ENCODE data around the gene PTPRE.

Gene PTPRE

GRCh38 chr10:127896590-127896989 is 10.3 kb upstream of the PTPRE start:
- Histone ChIP-seq H3K79me2 (ENCODE audit: control insufficient read depth, low read length) (no peaks in the 10 kb centered on the region), H3K4me3 (ENCODE audit: low read length) (no peak overlapping the region), H3K4me1 (ENCODE audit: control insufficient read depth, low read length) (no peaks in the 10 kb centered on the region), H4K20me1 (ENCODE audit: control insufficient read depth, insufficient read depth, low read depth, low read length) (no peaks in the 10 kb centered on the region), H3K9me3 (ENCODE audit: control insufficient read depth, insufficient read depth, low read length) (no peaks in the 10 kb centered on the region), H3K27ac (ENCODE audit: low read depth, low read length) (no peak overlapping the region), H3K27me3 (ENCODE audit: control insufficient read depth, low read length) (peaks cover 6% of the 10 kb centered on the region; the same call in 1 of the 2 replicates), H3F3A (ENCODE audit: control insufficient read depth, insufficient read depth) (no peaks in the 10 kb centered on the region), H3K9me2 (replicated peaks; ENCODE audit: control insufficient read depth, low read length) (no peaks in the 10 kb centered on the region), H3K36me3 (ENCODE audit: control insufficient read depth, low read length) (no peaks in the 10 kb centered on the region), H3K4me2 (ENCODE audit: low read length) (no peak overlapping the region)
- TF ChIP-seq, protein P1, sequence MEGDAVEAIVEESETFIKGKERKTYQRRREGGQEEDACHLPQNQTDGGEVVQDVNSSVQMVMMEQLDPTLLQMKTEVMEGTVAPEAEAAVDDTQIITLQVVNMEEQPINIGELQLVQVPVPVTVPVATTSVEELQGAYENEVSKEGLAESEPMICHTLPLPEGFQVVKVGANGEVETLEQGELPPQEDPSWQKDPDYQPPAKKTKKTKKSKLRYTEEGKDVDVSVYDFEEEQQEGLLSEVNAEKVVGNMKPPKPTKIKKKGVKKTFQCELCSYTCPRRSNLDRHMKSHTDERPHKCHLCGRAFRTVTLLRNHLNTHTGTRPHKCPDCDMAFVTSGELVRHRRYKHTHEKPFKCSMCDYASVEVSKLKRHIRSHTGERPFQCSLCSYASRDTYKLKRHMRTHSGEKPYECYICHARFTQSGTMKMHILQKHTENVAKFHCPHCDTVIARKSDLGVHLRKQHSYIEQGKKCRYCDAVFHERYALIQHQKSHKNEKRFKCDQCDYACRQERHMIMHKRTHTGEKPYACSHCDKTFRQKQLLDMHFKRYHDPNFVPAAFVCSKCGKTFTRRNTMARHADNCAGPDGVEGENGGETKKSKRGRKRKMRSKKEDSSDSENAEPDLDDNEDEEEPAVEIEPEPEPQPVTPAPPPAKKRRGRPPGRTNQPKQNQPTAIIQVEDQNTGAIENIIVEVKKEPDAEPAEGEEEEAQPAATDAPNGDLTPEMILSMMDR (IDR thresholded peaks at IDR 0.05; ENCODE audit: low read depth, low read length, poor library complexity, severe bottlenecking), result no peak
- TF ChIP-seq EZH2phosphoT487 (IDR thresholded peaks at IDR 0.05; ENCODE audit: borderline replicate concordance, low read length), result no peak

GRCh38 chr10:127897177-127897576 is 9.7 kb upstream of the PTPRE start:
- Histone ChIP-seq H4K20me1 (ENCODE audit: control insufficient read depth, insufficient read depth, low read depth, low read length) (no peaks in the 10 kb centered on the region), H3F3A (ENCODE audit: control insufficient read depth, insufficient read depth) (no peaks in the 10 kb centered on the region), H3K4me2 (ENCODE audit: low read length) (no peak overlapping the region), H3K27me3 (ENCODE audit: control insufficient read depth, low read length) (peaks cover 6% of the 10 kb centered on the region; the same call in 1 of the 2 replicates), H3K36me3 (ENCODE audit: control insufficient read depth, low read length) (no peaks in the 10 kb centered on the region), H3K4me1 (ENCODE audit: control insufficient read depth, low read length) (no peaks in the 10 kb centered on the region), H3K4me3 (ENCODE audit: low read length) (no peak overlapping the region), H3K27ac (ENCODE audit: low read depth, low read length) (no peak overlapping the region), H3K9me2 (replicated peaks; ENCODE audit: control insufficient read depth, low read length) (no peaks in the 10 kb centered on the region), H3K9me3 (ENCODE audit: control insufficient read depth, insufficient read depth, low read length) (no peaks in the 10 kb centered on the region), H3K79me2 (ENCODE audit: control insufficient read depth, low read length) (no peaks in the 10 kb centered on the region)
- TF ChIP-seq, protein P1 (IDR thresholded peaks at IDR 0.05; ENCODE audit: low read depth, low read length, poor library complexity, severe bottlenecking), result no peak
- no peak for TF ChIP-seq EZH2phosphoT487 (IDR thresholded peaks at IDR 0.05; ENCODE audit: borderline replicate concordance, low read length)

DNA sequence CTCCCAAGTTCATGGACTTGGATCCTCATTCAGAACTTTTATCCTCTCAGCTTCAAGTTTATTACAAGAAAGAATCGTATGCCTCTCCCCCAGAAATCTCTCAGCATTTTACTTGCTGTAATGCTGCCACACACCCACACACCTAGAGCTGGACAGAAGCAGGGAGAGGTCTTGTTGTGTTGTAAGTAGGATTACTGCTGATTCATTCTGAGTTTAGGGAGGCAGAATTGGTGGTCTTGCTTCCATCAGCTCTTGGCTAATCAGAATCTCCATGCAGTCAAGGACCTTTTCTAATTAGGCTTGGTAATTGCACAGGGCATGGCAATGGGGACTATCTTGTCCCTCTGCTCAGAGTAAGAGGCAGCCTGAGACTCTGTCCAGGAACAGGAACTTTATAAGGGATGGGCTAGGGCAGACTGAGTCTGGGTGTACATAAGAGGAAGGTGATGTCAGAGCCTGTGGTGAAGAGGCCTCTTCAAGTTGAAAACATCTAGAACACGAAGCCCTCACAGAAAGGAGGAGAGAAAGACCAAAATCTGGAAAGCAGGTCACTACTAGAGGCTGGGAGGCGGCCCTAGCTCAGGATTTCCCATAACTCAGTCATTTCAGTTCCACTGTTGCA is 7.0 kb upstream of the PTPRE start:
- Histone ChIP-seq H3K27ac (ENCODE audit: low read depth, low read length) (no peak overlapping the region), H3K4me1 (ENCODE audit: control insufficient read depth, low read length) (no peaks in the 10 kb centered on the region), H3K79me2 (ENCODE audit: control insufficient read depth, low read length) (no peaks in the 10 kb centered on the region), H3K9me3 (ENCODE audit: control insufficient read depth, insufficient read depth, low read length) (no peaks in the 10 kb centered on the region), H3K9me2 (replicated peaks; ENCODE audit: control insufficient read depth, low read length) (no peaks in the 10 kb centered on the region), H3F3A (ENCODE audit: control insufficient read depth, insufficient read depth) (no peaks in the 10 kb centered on the region), H4K20me1 (ENCODE audit: control insufficient read depth, insufficient read depth, low read depth, low read length) (no peaks in the 10 kb centered on the region), H3K36me3 (ENCODE audit: control insufficient read depth, low read length) (no peaks in the 10 kb centered on the region), H3K27me3 (ENCODE audit: control insufficient read depth, low read length) (peaks cover 6% of the 10 kb centered on the region; the same call in 1 of the 2 replicates), H3K4me3 (ENCODE audit: low read length) (no peak overlapping the region), H3K4me2 (ENCODE audit: low read length) (no peak overlapping the region)
- TF ChIP-seq EZH2phosphoT487 (IDR thresholded peaks at IDR 0.05; ENCODE audit: borderline replicate concordance, low read length), result no peak
- TF ChIP-seq, protein P1 (IDR thresholded peaks at IDR 0.05; ENCODE audit: low read depth, low read length, poor library complexity, severe bottlenecking), result no peak
